ENCODE data around the gene MYF5.

The MYF5 gene

GRCh38 chr12:80707830-80708258 lies 8.9 kb upstream of the MYF5 start:
- no peak for DNase-seq (ENCODE audit: low spot score)

DNA sequence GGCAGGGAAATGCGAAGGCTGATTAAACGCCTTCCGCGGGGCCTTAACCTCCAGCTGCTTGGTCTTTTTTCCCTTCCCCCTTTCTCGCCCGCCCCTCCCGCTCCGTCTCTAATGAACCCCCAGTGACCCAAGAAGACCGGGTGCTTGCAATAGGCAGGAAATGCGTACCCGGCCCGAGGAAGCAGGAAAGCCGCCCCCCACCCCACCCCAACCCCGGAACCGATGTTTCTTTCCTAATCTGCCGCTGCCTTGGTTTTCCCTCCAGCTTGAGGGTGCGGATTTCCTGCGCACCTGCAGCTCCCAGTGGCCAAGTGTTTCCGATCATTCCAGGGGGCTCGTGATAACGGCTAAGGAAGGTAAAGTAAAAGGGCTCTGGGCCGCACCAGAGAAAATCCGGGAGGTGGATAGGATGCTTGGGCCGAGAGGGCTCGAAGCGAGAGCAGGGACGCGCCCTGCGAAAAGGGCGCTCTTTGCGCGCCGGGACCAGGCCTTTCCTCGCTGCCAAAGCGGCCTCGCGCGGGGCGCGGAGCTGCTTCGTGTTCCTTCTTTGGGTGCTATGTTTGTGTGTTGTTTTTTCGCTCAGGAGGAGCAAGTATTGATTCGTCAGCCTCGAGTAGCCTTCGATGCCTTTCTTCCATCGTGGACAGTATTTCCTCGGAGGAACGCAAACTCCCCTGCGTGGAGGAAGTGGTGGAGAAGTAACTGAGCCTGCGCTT lies 8.3 kb upstream of the MYF5 start:
- no peak for DNase-seq (ENCODE audit: low spot score)

- DNase-seq (ENCODE audit: low spot score): no peak
Observed at GRCh38 chr12:80708975-80709328, 7.8 kb upstream of the MYF5 start.

DNA sequence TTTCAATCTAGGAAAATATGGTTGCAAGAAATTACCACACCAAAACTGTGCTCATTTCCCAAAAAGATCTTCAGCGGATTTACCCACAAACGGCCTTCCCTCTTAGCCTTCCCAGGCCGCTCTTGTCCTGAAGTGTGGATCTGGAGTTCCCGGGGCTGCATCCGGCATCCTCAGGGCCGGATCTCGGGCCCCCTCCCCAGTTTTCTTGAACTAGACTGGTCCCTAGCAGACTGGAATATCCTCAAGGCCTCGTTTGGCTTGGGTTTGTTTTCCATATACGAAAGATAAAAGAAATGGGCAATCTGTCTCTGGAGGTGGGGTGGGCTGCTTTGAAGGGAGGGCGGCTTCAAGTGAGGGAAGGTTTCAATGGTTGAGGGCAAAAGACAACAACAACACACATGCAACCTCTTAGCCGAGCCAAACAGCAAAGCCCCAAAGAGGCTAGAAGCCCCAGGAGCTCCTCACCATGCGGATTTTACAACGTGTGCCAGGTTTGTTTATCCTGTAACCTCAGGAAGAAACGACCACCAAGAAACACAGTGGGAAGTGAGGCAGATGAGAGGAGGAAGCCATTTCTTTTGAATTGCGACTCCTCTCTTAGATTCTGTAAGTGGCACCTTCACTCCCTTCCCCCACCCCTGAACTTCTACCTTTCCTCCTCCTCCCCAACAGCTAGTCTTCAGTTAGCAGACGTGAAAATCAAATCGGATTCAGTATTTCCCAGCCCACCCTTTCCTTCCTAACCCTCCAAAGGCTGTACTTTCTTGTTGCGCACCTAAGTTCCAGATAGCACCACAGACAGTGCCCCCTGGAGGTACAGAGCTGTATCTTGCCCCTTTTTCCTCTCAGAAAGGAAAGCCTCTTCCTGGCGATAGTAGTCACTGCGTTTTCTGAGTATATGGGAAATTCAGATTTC lies 6.6 kb upstream of the MYF5 start:
- no peak for DNase-seq (ENCODE audit: low spot score)

- no peak for DNase-seq (ENCODE audit: low spot score)
Observed at GRCh38 chr12:80710727-80711449, 5.8 kb upstream of the MYF5 start.

DNA sequence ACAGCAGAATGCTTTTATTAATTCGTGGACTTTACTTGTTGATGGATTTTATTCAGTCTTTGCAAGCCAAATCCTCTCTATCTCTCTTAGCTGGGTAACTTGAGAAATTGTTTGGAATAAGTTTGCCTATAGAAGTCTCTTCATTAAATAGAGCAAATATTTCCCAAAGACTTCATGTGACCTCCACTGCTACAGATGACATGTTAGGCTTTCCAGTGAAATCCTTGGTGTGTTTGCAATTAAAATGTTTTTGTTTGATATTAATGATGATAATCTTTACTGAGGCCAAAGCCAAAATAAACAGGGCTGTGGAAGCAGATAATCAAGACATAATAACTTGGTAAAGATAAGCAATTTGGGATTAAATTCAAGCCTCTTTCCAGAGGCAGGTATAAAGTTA lies 4.8 kb upstream of the MYF5 start:
- DNase-seq (ENCODE audit: low spot score): no peak

- DNase-seq (ENCODE audit: low spot score): no peak
Observed at GRCh38 chr12:80712866-80713265, 3.8 kb upstream of the MYF5 start.

DNA sequence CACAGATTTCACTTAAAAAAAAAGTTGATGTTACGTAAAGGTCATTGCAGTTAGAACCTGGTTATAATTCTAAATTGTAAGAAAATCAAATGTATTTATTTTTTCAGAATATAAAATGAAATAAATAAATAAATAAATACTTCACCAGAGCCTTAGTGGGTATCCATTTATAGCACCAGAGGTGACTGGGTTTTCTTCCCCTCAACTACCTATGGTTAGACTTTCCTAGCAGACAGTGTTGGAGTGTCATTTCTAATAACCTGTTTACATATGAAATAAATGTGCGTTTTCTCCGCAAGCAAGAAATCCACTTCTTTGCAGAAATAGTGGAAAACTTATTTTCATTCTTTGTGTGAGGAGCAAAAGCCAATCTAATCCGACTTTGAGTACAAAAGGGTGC lies 3.3 kb upstream of the MYF5 start:
- no peak for DNase-seq (ENCODE audit: low spot score)

DNA sequence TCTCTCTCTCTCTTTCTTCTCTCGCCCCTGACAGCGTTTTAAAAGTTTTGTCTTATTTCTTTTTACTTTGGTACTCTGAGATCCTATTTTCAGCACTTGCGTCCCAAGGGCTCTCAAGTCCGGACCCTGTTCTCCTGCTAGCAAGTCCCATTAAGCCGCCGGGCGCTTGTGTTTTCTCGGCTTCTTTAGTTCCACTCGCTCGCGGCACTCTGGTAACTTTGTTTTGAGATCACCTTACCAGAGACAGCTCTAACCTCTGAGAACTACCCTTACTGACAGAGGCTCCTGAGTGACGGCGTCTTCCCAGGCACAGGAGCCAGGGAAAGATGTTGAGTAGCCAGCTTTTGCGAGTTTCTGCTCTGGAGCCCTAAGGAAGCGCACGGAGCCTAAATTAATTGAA lies 2.7 kb upstream of the MYF5 start:
- DNase-seq (ENCODE audit: low spot score): no peak

- DNase-seq (ENCODE audit: low spot score): no peak
Observed at GRCh38 chr12:80714846-80715245, 1.9 kb upstream of the MYF5 start.

DNA sequence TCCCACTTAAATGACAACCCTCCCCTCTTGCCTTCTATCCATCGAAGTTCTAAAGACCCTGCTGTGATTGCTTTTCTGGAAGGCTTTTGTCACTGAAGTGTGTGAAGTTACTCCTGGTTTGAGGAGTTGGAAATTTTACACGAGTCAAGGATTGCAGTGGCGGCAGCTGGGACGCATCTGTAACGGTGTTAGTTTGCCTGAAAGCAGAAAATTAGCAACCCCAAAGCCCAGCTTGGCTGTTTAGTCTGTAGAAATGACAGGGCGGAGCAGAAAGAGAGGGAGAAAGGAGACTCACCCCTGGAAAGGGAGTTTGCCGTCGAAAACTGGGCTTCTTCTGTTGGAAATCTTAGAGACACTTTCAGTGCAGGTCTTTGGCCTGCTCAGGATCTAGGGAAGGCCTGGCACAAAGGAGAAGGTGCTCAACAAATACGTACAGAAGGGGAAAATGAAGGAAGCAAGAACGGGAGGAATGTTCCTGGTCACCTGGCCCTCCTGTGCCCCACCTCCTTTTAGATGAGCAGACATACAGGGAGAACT lies 931 bp upstream of the MYF5 start:
- DNase-seq (ENCODE audit: low spot score): no peak

- no peak for DNase-seq (ENCODE audit: low spot score)
Observed at GRCh38 chr12:80717856-80718255, 1.1 kb downstream of the MYF5 start.

- DNase-seq (ENCODE audit: low spot score): no peak
Observed at GRCh38 chr12:80720516-80720915, 3.8 kb downstream of the MYF5 start.

DNA sequence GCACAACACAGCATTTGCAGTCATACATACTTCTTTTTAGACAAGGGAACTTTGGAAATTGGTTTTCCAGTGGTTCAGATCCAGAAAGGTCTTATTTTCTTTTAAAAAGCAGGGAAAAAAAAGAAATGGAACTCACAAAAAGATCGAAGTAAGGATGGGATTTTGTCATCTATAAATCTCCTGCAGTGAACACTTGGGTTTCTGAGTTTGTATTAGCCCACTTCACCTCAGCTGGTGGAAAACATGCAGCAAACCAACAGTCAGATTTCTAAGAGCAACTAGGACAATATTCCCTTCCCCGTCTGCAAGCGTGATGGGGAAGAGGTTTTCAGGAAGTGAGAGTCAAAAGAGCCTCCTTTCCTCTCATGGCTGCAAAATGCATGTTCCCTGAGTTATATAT lies 4.6 kb downstream of the MYF5 start:
- no peak for DNase-seq (ENCODE audit: low spot score)

GRCh38 chr12:80745851-80746505 lies 29.3 kb downstream of the MYF5 start:
- no peak for DNase-seq (ENCODE audit: low spot score)

DNA sequence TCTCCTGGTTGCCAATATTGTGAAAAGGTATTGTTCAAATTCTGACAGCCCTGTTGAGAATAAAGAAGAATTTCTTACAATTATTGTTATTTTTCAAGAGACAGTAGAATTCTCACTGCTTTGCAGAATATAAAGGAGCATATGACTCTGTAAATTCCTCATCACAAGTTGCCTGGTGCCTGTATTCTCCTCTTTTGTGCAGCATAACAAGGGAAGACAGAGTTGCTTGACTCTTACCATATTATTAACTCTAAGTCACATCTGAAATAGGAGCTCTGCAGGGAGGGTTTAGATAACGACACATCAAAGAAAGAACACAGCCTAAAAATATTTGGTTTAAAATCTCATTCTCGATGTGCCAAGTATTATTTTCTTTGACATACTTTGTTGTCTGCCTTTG lies 31.1 kb downstream of the MYF5 start:
- DNase-seq (ENCODE audit: low spot score): no peak

DNA sequence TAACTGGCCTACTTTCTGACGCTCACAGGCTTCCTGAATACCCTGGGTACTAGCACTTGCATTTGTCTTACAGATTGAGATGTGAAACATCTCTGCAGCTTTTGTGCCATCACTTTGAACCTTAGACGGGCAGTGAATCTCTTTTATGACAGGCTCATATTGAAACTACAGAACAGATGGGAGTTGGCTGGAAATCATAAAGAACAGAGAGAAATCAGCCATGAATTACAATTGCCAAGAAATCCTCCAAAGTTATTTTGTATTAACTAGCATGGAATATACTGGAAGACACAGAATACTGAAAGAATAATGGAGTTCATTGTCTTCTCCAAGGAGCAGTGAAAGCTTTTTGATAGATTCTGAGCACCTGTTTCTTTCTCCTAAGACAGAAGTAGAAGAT lies 32.7 kb downstream of the MYF5 start:
- no peak for DNase-seq (ENCODE audit: low spot score)

- no peak for DNase-seq (ENCODE audit: low spot score)
Observed at GRCh38 chr12:80752464-80752863, 35.8 kb downstream of the MYF5 start.

DNA sequence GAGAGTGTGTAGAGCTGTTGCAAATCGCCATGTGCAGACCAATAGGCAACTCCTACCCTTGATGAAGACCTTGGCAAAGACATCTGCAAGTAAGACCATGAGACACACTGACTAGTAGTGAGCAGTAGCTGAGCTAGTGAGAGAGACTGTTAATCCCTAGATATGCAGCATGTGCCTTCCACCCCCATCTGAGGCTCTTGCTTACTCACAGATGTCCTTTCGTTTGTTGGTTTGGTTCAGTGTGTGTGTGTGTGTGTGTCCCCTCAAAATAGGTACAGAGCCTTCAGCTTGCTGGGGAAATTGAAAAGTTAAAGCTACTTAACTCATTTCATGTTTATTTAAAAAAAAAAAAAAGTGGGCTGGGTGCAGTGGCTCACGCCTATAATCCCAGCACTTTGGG lies 37.6 kb downstream of the MYF5 start:
- no peak for DNase-seq (ENCODE audit: low spot score)

DNA sequence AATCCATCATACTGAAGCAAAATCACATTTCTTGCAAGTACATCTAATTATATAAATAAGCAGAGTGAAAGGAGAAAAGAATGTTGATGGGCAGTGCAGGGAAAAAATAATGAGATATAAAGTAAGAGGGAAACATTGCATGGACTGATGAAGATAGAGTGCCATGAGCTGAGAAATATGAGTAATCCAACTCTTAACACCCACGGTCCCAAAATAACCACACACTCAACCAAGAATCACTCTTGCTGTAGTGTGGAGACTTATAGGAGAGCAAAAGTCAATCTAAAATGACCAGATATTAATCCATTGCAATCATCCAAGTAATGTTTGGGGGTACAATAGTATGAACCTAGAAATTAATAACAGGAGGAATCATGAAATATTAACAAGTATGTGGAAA lies 40.2 kb downstream of the MYF5 start:
- DNase-seq (ENCODE audit: low spot score): no peak

- no peak for DNase-seq (ENCODE audit: low spot score)
Observed at GRCh38 chr12:80761838-80762237, 45.1 kb downstream of the MYF5 start.

GRCh38 chr12:80763874-80764273 lies 47.2 kb downstream of the MYF5 start:
- peak; percentile 43 for DNase-seq (ENCODE audit: low spot score)

All from LoVo (cell line).